HG03139 (cell line): ENCODE measurements around the gene MAPK4.
"Not testable (repeated sequence)": the region's sequence is repeated elsewhere in the genome, so short reads cannot be mapped to it uniquely, and the experiment has no call there.

Experiments
- ATAC-seq: cut with Tn5 transposase; IDR thresholded peaks from one replicate; pipeline ENCODE4 v1.9.1; 2021; ENCODE audit not compliant: unreplicated experiment

Gene MAPK4

DNA sequence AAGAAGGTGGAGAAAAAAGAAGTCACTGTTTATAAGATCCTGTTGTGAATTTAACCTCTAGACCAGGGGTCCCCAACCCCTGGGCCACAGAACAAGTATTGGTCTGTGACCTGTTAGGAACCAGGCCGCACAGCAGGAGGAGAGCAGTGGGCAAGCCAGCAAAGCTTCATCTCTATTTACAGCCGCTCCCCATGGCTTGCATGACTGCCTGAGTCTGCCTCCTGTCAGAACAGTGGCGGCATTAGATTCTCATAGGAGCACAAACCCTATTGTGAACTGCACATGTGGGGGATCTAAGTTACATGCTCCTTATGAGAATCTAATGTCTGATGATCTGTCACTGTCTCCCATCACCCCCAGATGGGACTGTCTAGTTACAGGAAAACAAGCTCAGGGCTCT lies 13.3 kb downstream of the MAPK4 start:
- not testable (repeated sequence) for ATAC-seq

DNA sequence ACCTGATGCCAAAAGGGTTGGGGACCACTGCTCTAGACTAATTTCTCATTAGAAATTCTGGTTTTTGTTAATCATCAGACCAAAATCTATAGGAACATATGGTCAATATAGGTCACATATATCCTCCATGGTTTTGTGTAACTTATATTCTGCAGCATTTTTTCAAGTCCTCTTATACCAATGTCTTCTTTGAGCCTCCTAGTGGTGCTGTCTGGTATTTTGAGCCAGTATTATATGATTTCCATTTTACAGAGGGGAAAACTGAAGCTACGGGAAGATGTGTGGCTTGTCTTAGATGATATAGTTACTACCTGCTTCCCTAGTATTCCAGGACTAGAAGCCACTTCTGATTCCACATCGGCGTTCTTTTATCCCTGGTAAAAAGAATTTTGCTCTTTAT lies 13.8 kb downstream of the MAPK4 start:
- no peak for ATAC-seq

DNA sequence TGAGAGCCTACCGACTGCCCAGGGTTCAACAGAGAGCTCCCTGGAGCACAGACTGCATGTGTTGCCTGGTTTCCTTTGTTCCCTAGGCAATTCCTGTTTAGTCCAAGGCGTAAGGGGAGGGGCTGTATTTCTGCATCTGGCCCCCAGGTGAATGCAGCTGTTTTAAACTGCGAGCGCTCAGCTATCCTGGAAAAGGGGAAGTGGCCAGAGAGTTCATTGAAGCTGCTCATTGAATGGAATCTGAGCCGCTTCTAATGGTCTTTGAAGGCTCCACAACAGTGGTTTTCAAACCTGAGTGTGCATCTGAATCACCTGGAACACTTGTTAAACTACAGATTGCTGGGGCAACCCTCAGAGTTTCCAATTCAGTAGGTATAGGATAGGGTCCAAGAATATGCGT lies 18.1 kb downstream of the MAPK4 start:
- no peak for ATAC-seq

DNA sequence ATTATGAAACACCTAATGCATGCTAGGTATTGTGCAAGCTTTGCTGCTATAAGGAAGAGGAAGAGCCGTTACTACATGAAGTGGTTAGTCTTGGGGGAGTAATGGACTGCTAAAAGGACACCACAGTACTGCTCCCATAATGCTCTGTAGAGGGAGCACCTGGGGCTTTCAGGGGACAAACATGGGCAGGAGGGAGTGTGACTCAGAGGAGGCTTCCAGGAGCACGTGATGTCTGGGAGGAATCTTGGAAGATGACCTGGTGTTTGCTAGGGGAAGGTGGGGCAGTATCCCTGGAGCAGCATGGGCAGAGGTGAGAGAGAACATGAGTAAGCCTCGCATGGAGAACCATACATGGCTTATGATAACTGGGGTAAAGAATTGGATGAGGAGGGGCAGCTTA lies 18.8 kb downstream of the MAPK4 start:
- no peak for ATAC-seq

DNA sequence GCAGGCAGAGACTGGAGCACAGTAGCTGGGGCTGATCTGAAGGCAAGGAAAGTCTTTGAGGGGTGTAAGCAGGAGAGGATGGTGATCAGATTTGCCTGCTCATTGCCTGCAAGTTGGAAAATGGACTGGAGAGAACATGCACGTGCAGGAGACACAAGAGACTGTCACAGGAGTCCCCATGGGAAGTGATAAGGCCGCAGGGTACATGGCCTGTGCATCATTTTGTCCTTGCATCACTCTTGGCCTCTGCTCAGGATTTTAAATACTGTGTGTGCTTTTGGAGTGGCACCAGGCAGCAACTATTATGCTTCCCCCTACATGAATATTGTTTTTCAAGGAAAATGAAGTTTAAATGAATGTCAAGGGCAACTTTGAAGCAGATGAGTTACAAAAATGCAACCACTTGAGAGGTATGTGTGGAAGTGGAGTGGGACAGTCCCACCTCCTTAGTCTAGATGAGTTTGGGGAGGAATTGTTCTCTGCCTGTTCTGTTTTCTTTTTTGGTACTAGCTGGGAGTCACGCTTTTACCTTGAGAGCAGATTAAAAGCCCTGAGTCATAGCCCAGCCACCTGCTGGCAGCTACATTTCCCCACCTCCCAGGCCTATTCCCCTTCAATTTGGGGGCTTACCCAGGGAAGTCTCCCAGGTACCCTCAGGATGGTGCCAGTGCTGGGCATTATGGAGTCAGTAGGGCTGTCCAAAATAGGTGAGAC lies 19.3 kb downstream of the MAPK4 start:
- ATAC-seq = no peak

DNA sequence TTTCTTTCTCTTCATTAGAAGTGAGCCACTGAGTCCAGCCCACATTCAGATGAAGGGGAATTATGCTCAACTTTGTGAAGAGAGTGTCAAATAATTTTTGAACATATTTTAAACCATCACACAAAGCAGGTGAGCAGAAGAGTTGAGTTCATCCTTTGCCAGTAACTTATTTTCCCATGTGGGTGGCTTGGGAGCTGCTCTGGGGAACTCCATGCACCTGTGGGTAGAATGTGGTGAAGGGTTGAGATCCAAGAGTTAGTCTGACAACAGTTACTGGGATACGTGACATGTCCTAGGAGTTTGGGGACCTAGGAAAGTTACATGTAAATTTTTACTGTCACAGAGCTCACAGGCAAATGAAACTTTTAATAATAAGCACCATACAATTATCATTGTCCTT lies 21.6 kb downstream of the MAPK4 start:
- no peak for ATAC-seq

DNA sequence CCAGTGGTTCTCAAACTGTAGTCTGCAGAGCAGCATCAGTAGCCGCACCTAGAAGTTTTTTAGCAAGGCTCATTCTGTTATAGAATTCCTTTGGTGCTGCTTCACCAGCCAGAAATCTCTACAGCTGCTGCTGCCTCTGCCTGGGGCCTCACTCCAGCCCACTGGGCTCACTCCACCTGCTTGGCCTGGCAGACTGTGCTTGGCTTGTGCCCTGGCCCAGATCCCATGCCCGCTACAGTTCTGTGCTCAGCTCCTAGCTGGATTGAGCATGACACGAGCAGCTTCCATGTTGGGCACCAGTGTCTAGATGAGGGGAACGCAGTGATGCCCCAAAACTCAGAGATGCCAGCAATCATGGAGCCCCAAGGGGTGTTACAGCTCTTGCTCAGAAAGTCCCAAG lies 22.6 kb downstream of the MAPK4 start:
- ATAC-seq = no peak

DNA sequence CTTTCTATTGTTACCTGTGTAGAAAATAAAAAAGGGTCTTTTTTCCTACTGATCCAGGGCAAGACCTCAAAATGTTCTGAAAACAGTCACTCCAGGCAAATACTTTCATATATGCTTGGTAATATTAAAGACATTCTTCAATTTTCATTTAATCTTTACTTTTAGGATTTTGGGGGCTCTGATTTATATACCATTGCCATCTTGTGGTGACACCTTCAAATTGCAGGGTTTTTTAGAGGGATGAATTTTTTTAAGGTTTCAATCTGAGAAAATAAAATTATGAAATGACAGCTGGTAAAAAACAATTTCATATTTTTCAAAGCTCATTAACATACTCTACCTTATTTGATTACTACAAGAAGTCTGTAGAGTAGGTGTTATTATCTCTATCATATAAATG lies 26.8 kb downstream of the MAPK4 start:
- ATAC-seq = no peak

DNA sequence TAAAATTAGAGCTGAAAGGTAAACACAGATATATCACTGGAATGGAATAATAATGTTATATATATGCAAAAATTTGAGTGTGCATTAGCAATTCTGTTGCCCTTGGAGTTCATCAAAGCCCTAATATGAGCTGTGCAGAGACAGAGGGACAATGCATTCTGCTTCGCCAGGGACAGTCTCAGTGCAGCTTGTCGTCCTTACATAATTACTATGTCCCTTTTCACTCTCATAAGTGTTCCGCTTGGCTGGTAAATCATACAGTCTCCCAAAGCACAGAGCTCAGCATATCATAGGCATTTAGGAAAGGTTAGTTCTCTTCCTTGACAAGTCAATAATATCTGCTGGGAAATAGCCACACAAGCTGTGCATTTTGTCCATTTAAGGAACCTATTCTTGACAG lies 30.7 kb downstream of the MAPK4 start:
- no peak for ATAC-seq

DNA sequence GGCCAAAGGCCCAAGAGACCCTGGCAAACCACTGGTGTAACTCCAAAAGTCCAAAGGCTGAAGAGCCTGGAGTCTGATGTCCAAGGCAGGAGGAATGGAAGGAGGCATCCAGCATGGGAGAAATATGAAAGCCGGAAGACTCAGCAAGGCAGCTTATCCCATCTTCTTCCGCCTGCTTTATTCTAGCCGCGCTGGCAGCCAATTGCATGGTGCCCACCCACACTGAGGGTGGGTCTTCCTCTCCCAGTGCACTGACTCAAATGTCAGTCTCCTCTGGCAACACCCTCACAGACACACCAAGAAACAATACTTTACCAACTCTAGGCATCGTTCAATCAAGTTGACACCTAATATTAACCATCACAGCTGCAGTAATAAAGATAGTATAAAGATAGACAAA lies 34.1 kb downstream of the MAPK4 start:
- ATAC-seq = no peak

DNA sequence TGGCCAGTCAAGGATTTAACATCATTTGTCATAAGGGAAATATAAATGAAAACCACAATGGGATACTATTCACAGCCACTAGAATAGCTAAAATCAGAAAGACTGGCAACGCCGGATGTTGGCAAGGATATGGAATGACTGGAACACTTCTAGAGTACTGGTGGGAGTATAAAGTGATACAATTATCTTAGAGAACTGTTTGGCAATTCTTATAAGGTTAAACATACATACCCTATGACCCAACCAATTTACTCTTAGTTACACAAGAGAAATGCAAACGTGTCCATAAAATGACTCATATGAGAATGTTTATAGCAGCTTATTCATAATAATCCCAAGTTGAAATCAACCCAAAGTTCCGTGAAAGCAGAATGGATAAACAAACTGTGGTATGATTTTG lies 35.1 kb downstream of the MAPK4 start:
- ATAC-seq = no peak

DNA sequence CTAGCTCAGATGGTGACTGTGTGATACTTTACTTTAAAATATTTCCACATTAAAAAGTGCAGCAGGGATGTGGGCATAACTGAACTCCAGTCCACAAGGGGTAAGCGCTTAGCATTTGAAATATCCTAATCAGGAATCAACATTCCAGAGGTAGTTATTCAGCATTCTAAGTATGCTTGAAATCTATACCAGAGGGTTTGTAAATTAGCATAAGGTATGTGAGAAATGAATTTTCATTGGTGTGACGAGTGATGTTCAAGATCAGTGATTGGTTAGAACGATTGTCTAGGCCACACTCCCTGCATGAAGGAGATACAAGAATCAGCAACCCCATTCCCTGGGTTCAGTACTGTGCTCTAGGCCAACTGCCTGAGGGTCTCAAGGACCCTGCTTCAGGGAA lies 42.6 kb downstream of the MAPK4 start:
- no peak for ATAC-seq

DNA sequence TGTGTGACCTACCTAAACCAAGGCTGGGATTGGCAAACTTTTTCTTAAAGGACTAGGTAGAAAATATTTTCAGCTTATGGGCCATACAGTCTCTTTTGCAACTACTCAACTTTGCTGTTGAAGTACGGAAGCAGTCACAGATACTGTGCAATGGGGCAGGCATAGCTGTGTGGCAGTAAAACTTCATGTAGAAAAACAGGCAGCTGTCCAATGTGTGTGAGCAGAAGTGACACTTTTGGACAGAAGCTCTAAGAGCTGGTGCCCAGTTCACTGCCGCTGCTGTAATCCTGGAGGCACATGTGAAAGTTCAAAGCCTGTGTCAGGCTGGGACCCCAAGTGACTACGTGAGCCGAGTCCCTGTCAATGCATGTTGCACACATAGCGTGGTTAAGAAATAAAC lies 46.7 kb downstream of the MAPK4 start:
- ATAC-seq = no peak

DNA sequence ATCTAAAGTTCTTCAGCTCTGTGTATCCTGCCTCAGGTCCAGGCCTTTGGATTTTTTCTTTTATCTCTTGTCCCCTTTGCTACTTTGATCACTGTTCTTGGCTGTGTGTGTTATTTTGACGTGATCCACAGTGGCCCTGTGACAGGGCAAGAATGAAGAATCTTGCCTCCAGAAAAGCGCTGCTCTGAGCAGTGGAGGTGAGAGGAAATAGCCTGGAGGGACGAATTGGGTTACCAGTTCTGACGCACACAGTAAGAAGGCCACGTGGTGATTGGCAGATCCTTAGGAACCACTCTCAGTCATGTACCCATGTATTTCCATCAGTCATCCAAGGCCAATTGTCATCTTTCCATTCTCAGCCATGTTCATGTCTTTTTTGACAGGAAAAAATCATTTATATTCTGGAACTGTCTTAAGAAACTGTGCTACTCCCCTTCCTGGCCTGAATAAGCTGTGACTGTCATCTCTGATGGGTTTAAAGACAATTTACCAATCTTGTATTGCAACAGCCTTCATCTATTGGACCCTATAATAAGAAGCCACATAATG lies 47.6 kb downstream of the MAPK4 start:
- no peak for ATAC-seq

DNA sequence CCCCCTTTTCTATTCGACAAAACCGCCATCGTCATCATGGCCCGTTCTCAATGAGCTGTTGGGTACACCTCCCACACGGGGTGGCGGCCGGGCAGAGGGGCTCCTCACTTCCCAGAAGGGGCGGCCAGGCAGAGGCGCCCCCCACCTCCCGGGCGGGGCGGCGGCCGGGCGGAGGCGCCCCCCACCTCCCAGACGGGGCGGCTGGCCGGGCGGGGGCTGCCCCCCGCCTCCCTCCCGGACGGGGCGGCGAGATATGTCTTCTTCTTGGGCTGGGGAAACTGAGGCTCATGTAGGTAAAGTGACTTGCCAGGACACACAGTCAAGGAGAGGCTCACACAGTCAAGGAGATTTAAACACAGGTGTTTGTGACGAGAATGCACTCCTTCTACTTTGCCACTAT lies 49.3 kb downstream of the MAPK4 start:
- not testable (repeated sequence) for ATAC-seq

DNA sequence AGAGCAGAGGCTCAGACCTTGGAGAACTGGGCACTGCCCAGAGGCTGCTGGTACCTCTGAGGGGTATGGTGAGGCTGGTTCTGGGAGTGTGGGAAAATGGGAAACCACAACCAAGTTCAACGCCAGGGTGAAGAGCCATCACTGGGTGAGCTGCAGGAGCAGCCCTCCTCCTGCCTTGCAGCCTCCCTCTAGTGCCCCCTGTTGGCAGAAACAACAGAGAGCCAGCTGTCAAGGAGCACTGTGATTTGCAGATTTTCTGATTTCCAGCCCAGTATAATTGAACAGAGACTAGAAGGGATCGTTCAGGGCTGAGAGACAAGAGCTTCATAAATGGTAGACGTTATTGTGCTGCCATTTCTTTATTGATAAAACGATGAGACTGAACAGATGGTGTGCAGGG lies 50.5 kb downstream of the MAPK4 start:
- no peak for ATAC-seq

DNA sequence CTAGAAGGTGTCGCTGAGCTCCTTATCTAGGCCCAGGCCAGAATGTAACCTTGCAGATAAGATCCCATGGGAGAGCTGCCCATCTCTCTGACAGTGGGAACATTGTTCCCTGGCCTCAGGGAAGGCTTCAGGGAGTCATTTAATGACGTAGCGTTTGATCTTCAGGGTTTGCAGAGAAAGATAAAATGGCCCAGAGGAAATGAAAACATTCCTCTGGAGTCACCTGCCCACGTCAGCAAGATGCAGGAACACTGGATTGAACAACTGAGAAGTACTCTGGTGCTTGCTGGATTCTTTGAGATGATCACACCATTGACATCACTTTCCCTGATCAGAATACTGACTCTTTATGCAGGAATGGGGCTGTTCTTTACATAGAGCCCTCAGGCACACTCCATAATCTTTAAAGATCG lies 51.6 kb downstream of the MAPK4 start:
- ATAC-seq = no peak

DNA sequence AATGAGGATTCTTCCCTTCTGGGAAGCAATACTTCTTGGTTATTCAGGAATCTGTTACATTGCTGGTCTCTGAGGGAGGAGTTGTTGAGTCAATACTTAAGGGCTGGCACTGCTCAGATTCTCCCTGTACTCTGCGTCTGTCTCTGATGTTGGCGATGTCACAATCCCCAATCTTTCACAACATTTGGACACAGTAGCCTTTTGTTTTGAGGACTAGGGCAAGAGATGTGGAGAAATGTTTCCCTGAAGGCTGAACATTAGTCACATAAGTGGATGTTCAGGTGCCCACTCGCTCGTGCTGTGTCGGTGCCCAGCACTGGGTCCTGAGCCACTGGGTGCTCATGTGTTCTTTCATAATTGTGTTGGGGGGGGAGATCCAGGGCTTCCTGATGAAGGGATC lies 55.0 kb downstream of the MAPK4 start:
- ATAC-seq = no peak

DNA sequence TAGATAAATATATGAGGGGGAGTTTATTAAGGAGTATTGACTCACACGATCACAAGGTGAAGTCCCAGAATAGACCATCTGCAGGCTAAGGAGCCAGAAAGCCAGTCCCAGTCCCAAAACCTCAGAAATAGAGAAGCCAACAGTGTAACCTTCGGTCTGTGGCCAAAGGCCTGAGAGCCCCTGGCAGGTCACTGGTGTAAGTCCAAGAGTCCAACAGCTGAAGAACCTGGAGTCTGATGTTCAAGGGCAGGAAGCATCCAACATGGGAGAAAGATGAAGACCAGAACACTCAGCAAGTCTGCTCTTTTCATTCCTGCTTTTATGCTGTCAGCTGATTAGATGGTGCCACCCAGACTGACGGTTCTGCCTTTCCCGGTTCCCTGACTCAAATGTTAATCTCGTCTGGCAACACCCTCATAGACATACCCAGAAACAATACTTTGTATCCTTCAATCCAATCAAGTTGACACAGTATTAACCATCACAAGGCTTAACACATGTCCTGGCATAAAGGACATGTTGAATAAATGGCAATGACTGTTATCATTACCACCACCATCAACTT lies 56.7 kb downstream of the MAPK4 start:
- ATAC-seq = no peak

DNA sequence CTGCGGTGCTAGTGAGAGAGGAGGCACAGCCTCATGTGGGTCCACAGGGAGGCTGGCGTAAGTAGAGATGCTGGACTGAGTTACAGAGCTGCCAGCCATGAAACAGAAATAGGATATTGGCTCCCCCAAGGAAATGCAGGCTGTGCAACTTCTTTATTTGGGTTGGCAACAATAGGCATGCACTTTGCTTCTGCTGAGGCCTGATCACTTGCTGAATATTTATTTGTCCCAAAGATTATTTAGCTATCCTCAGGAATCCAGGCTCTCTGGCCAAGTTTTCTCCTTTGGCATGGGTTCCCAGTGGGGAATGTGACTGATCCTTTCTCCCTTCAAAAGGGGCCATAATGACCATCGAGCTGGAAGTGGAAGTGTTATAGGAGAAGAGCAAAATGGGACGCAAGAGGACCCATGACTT lies 60.0 kb downstream of the MAPK4 start:
- no peak for ATAC-seq

DNA sequence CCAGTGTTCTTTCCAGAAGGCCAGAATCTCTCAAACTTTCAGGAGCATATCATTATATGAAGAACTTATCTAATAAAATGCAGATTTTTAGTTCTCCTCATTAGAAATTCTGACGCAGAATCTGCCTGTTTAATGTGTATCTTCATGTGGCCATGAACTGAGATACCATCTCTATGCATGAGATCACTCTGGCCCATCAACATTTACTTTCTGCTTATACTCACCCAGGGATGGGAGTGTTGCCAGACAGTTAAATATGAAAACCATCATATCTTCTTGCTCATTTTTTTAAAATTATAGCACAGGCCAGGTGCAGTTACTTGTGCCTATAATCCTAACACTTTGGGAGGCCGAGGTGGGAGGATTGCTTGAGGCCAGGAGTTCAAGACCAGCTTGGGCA lies 60.4 kb downstream of the MAPK4 start:
- ATAC-seq = no peak

DNA sequence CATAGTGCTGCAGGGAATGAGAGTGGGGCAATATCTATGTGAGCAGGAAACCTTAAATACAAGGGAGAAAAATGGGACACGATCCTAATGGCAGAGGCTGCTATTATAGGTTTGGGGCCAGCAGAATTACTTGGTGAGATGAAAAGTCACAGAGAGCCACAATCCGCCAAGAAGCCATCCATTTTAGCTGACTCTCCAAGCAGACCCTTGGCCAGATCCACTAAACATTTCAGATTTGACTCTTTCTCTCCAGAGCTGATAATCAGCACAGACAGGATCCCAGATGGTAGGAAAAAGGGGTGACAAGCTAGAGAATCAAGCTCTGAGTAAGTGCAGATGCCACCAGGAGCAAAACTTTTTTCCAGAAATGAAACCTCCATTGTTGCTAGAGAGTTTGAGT lies 61.5 kb downstream of the MAPK4 start:
- ATAC-seq = no peak

DNA sequence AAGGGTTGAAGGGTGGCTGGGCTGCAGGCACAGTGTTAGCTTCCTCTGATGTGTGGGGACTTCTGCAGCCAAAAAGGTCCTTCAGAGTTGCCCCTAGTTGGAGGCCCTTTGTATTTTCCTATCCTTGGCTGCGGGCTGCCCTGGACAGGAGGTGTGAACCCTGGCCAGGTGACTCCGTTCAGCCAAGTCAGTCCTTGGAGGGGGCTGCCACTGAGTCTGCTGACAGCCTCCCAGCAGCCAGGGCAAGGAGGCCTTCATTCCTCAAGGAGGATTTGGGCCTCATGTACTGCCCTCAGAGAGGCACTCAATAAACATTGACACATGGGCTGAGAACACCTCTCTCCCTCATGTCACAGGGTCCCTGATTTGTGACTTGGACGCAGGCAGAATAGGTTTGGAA lies 62.4 kb downstream of the MAPK4 start:
- no peak for ATAC-seq
